ENCODE data around the gene SMOC2. TPM values are rescaled to one million over a fixed set of nuclear protein-coding genes. Genes with fewer than 3 reads are reported as not detected.

Gene SMOC2
- total RNA-seq, 4 donors from 2014 or later: 45.8 to 130 (median 84.0) TPM

DNA sequence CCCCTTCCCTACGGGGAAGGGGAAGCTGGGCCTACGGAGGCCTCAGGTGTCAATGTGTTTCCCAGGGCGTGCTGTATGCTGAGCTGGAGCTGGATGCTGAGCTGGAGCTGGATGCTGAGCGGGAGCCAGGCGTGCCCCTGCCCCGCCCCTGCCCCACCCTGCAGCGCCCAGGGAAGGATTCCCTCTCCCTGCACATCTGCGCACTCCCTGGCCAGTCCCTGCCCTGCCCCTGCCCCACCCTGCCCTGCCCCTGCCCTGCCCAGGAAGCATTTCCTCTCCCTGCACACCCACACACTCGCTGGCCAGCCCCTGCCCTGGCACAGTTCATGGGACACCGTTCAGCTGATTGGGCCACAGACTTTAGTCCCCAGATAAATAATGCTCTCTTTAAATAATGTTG, 196.8 kb downstream of the SMOC2 start:
- H3K4me3 ChIP-seq: no peak overlapping the region
- H3K27me3 ChIP-seq: no peaks in the 10 kb centered on the region
- no peaks in the 10 kb centered on the region for H3K36me3 ChIP-seq
- no peak for DNase-seq (ENCODE audit: extremely low spot score)
- WGBS: 96% methylated on average over 6 of the region's 10 CpGs
- intact Hi-C loops (cut with DNase I): no loop called here
- TF ChIP-seq POLR2AphosphoS5 (IDR thresholded peaks at IDR 0.05) (no peak), EP300 (IDR thresholded peaks at IDR 0.05) (no peak), POLR2A (IDR thresholded peaks at IDR 0.05; ENCODE audit: low read depth) (no peak)
- TF ChIP-seq, protein P1, sequence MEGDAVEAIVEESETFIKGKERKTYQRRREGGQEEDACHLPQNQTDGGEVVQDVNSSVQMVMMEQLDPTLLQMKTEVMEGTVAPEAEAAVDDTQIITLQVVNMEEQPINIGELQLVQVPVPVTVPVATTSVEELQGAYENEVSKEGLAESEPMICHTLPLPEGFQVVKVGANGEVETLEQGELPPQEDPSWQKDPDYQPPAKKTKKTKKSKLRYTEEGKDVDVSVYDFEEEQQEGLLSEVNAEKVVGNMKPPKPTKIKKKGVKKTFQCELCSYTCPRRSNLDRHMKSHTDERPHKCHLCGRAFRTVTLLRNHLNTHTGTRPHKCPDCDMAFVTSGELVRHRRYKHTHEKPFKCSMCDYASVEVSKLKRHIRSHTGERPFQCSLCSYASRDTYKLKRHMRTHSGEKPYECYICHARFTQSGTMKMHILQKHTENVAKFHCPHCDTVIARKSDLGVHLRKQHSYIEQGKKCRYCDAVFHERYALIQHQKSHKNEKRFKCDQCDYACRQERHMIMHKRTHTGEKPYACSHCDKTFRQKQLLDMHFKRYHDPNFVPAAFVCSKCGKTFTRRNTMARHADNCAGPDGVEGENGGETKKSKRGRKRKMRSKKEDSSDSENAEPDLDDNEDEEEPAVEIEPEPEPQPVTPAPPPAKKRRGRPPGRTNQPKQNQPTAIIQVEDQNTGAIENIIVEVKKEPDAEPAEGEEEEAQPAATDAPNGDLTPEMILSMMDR (IDR thresholded peaks at IDR 0.05): no peak
- no peaks in the 10 kb centered on the region for H3K9me3 ChIP-seq
- no peak overlapping the region for H3K27ac ChIP-seq (replicated peaks in 1 of 4)
- H3K4me1 ChIP-seq: peaks cover 18 to 66% (median 53%) of the 10 kb centered on the region in 4 donors

DNA sequence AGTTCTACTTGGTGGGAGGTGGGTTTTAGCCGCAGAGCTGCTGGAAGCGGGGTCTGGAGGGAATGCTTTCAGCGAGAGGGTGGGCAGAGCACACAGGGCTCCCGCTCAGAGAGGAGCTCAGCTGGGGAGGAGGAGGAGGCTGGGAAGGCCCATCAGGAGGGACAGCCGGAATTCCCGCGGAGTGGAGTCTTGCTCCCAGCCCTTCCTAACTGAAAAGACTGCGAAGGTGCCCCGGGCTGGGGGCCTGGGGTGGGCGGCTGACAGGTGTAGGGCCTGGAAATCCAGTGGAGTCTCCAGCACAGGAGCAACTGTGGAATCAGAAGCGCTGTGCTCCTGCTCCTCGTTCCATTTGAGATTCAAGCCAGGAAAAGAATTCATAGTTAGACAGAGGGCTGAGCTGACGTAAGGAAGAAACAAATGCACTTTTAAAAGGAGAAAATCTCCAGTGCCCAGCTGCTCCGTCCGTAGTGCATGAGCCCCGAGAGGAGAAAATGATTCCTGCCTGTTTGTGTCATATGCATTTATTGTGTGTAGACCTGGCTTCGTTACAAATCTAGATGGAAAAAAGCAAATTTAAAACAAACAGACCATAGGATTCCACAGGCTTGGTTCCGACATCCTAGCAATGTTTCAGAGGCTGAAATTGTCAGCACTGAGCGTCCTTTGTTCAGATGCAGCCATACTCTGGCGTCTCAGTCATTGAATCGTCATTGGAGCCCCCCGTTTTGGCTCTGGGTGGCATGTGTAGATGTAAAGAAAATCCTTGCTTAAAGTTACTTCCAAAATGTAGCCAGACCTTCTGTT, 197.7 kb downstream of the SMOC2 start:
- WGBS: 30% methylated on average over 21 of the region's 22 CpGs
- no peaks in the 10 kb centered on the region for H3K27me3 ChIP-seq
- H3K27ac ChIP-seq (replicated peaks in 1 of 4): peak overlapping the region; percentile 44 to 67 (median 54)
- intact Hi-C loops (cut with DNase I): no loop called here
- peaks cover 18 to 66% (median 53%) of the 10 kb centered on the region in 4 donors for H3K4me1 ChIP-seq
- H3K9me3 ChIP-seq: no peaks in the 10 kb centered on the region
- TF ChIP-seq POLR2A (IDR thresholded peaks at IDR 0.05; ENCODE audit: low read depth): no peak
- TF ChIP-seq, protein P1 (IDR thresholded peaks at IDR 0.05): no peak
- no peak for TF ChIP-seq EP300 (IDR thresholded peaks at IDR 0.05)
- TF ChIP-seq POLR2AphosphoS5 (IDR thresholded peaks at IDR 0.05): no peak
- DNase-seq (ENCODE audit: extremely low spot score): no peak
- peak overlapping the region; percentile 3 to 30 (median 28) for H3K4me3 ChIP-seq
- H3K36me3 ChIP-seq: no peaks in the 10 kb centered on the region

DNA sequence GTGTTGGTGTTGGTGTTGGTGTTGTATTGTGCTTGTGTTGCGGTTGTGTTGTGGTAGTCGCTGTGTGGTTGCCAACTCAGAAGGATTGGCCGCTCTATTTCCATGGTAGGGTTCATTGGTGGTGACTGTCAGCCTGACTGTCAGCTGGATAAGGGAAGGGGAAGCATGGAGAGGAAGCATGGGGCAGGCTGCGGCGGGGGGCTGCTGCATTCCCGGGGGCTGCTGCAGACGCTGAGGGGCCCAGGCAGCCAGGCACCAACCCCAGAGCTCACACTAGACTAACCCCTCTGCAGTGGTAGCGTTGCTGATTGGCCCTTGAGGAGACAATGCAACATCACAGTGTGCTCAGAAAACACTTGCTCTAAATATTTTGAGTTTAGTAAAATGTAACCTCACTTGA, 199.2 kb downstream of the SMOC2 start:
- intact Hi-C loops (cut with DNase I): loop anchor here (10.0 kb wide), 1 partner anchor 195 kb away; the partner anchor contains the start of gene SMOC2
- no peak for DNase-seq (ENCODE audit: extremely low spot score)
- WGBS: 78% methylated on average over 8 of the region's 8 CpGs
- H3K9me3 ChIP-seq: no peaks in the 10 kb centered on the region
- no peak overlapping the region for H3K4me3 ChIP-seq
- peak overlapping the region in 1 of 4 donors; percentile 45 for H3K27ac ChIP-seq (replicated peaks in 1 of 4)
- TF ChIP-seq EP300 (IDR thresholded peaks at IDR 0.05): no peak
- TF ChIP-seq POLR2A (IDR thresholded peaks at IDR 0.05; ENCODE audit: low read depth): no peak
- TF ChIP-seq, protein P1 (IDR thresholded peaks at IDR 0.05): no peak
- no peak for TF ChIP-seq POLR2AphosphoS5 (IDR thresholded peaks at IDR 0.05)
- no peaks in the 10 kb centered on the region for H3K36me3 ChIP-seq
- H3K27me3 ChIP-seq: no peaks in the 10 kb centered on the region
- peaks cover 18 to 65% (median 53%) of the 10 kb centered on the region in 4 donors for H3K4me1 ChIP-seq

DNA sequence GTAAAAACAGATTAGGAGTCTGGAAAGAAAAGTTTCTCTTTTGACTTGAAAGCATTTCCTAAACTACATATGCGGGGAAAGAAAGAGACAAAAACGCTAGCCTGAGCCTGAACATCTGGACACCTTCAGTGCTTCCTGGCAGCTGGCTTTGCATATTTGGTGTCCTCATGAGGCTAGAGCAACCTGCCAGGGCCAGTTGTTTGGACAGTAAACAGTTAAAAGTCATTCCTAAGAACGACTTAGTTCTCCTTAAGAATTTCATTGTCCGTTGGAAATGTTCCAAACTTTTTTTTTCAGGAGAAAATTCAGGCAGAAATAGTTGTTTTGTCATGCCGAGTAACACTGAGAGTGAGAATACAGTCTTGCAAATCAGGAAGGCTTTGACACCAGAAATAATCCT, 199.8 kb downstream of the SMOC2 start:
- H3K36me3 ChIP-seq: no peaks in the 10 kb centered on the region
- TF ChIP-seq, protein P1 (IDR thresholded peaks at IDR 0.05): no peak
- H3K9me3 ChIP-seq: no peaks in the 10 kb centered on the region
- H3K4me1 ChIP-seq: peaks cover 18 to 59% (median 52%) of the 10 kb centered on the region in 4 donors
- WGBS: 27% methylated on average over 5 of the region's 5 CpGs
- no peaks in the 10 kb centered on the region for H3K27me3 ChIP-seq
- DNase-seq (ENCODE audit: extremely low spot score): no peak
- peak overlapping the region in 1 of 4 donors; percentile 8 for H3K27ac ChIP-seq (replicated peaks in 1 of 4)
- intact Hi-C loops (cut with DNase I): loop anchor here (10.0 kb wide), 1 partner anchor 196 kb away; the partner anchor contains the start of gene SMOC2
- H3K4me3 ChIP-seq: no peak overlapping the region
